HepG2 (cell line): ENCODE measurements around the gene CREBRF. TPM values are rescaled to one million over a fixed set of nuclear protein-coding genes. Genes with fewer than 3 reads are reported as not detected.

Source experiments
- FOXO1 ChIP-seq: sonication (generic); formaldehyde crosslinking; IDR thresholded peaks from 2 replicates; pipeline ENCODE4 v1.4.0; 2020; ENCODE audit warnings: missing genetic modification reagents
- GTF2F1 ChIP-seq: fragments of 150-350 bp; IDR thresholded peaks from 2 replicates; pipeline ENCODE4 v1.6.1; 2014; ENCODE audit warnings: low read length
- IRF2 ChIP-seq: IDR thresholded peaks from 2 replicates; pipeline ENCODE4 v1.6.1; 2018; ENCODE audit warnings: missing genetic modification reagents, missing compliant biosample characterization
- KLF16 ChIP-seq, 2 experiments: sonication (generic) in 1 of 2; formaldehyde crosslinking in 1 of 2; IDR thresholded peaks; 2 replicates each; pipeline versions ENCODE4 v1.6.1 to v1.8.0; 2016 to 2023; ENCODE audit warnings: missing genetic modification reagents in 2 of 2, missing compliant biosample characterization in 1 of 2
- MTF2 ChIP-seq: sonication (generic); formaldehyde crosslinking; IDR thresholded peaks from 2 replicates; pipeline ENCODE4 v1.5.0; 2020; ENCODE audit warnings: missing genetic modification reagents, borderline replicate concordance
- POGZ ChIP-seq: sonication (generic); formaldehyde crosslinking; IDR thresholded peaks from 2 replicates; pipeline ENCODE4 v1.4.0; 2020; ENCODE audit warnings: mild to moderate bottlenecking, missing genetic modification reagents
- ZFP91 ChIP-seq: sonication (generic); formaldehyde crosslinking; IDR thresholded peaks from 2 replicates; pipeline ENCODE4 v1.9.0; 2022; ENCODE audit warnings: missing genetic modification reagents, mild to moderate bottlenecking, borderline replicate concordance
- ZMYM4 ChIP-seq: sonication (generic); formaldehyde crosslinking; IDR thresholded peaks from 2 replicates; pipeline ENCODE4 v1.8.1; 2023; ENCODE audit warnings: mild to moderate bottlenecking, missing genetic modification reagents
- ZNF230 ChIP-seq: sonication (generic); formaldehyde crosslinking; IDR thresholded peaks from 2 replicates; pipeline ENCODE4 v1.4.0; 2020; ENCODE audit warnings: mild to moderate bottlenecking, missing genetic modification reagents
- ZNF292 ChIP-seq: sonication (generic); formaldehyde crosslinking; IDR thresholded peaks from 2 replicates; pipeline ENCODE4 v1.8.1; 2022; ENCODE audit warnings: mild to moderate bottlenecking, low read depth, missing genetic modification reagents, borderline replicate concordance
- ZNF362 ChIP-seq: sonication (generic); formaldehyde crosslinking; IDR thresholded peaks from 2 replicates; pipeline ENCODE4 v1.4.0; 2020; ENCODE audit warnings: missing genetic modification reagents, mild to moderate bottlenecking, borderline replicate concordance
- polyA plus RNA-seq, 8 experiments: library from polyadenylated mRNA; depleted of rRNA in 3 of 8; stranded (reverse) in 7 of 8; unstranded in 1 of 8; fragments of >200 nt; fragmentation: Illumina TruSeq in 4 of 8; extraction: Trizol in 4 of 8; gene quantifications; 2 replicates each; pipeline versions ENCODE4 v1.2.1 to v1.2.3, GENCODE V29; 2011 to 2016; ENCODE audit warnings: low read depth in 4 of 8, missing spikeins in 1 of 8, mixed read lengths in 1 of 8; ENCODE audit not compliant: insufficient read depth in 1 of 8
- total RNA-seq, 5 experiments: library from RNA; depleted of rRNA; stranded (reverse); fragments of >200 nt; fragmentation: Illumina TruSeq; extraction: Trizol; gene quantifications; 2 replicates each; pipeline ENCODE4 v1.2.3, GENCODE V29; 2016; ENCODE audit warnings: low read depth in 1 of 5
- TF ChIP-seq, protein P1 (sequence below): sonication (generic); formaldehyde crosslinking; IDR thresholded peaks from 2 replicates; pipeline ENCODE4 v1.8.1; 2023; ENCODE audit warnings: mild to moderate bottlenecking, missing genetic modification reagents
- TF ChIP-seq, protein P2 (sequence below): sonication (generic); formaldehyde crosslinking; IDR thresholded peaks from 2 replicates; pipeline ENCODE4 v1.5.1; 2020; ENCODE audit warnings: mild to moderate bottlenecking, missing genetic modification reagents
- TF ChIP-seq, protein P3 (sequence below): sonication (generic); formaldehyde crosslinking; IDR thresholded peaks from 2 replicates; pipeline ENCODE4; 2020; ENCODE audit warnings: missing genetic modification reagents, mild to moderate bottlenecking, borderline replicate concordance

The CREBRF gene
- total and polyA plus RNA-seq, 2 of the 13 experiments (the other 11 are each of a cell fraction or from before 2014, with no cell fraction given) = 4.5 to 10.2 TPM

DNA sequence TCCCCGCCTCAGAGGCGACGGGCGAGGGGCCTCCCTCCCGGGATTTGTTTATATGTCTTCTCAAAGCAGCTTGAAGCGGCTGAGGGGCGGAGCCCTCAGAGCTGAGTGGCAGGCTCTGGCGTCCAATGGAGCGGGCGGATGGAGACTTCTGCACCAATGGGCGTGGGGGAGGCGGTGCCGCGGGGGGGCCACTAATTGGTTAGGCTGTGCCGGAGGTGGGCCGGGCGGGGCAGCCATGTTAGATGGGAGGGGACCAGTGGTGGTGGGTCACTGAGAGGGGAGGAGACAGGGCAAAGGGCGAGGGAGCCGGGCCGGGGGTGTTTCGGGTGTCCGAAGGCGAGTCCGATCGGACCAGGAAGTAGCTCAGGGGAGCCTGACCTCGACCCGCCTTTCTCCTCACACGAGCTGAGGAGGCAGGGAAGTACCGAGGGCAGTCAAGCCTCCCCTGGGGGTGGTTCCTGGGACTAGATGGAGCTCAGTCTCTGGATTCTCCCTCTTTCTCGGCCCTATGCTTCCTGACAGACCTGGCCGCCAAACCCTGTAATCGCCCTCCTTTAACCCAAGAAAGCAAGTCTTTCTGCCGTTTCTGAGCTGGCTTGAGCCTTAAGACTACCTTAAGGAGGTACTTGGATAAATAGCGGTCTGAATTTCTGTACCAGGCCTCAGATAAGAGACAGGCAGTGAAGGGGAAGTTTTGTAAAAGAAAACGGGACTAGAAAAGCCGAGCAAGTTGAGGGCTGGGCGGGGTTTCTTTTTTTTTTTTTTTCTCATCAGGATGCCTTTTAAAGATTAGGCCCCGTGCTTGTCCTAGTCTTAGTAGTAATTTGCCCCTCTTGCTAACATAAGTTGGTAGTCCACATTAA lies 1.1 kb downstream of the CREBRF start (continued):
- TF ChIP-seq ZNF362 = peak; percentile 85; the same call in 1 of the 2 replicates
- TF ChIP-seq, protein P1, sequence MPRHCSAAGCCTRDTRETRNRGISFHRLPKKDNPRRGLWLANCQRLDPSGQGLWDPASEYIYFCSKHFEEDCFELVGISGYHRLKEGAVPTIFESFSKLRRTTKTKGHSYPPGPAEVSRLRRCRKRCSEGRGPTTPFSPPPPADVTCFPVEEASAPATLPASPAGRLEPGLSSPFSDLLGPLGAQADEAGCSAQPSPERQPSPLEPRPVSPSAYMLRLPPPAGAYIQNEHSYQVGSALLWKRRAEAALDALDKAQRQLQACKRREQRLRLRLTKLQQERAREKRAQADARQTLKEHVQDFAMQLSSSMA = peak; percentile 98
- TF ChIP-seq ZMYM4 (CRISPR knock-in tag) = peak; percentile 56; the same call in 1 of the 2 replicates
- no peak for TF ChIP-seq ZNF230
- TF ChIP-seq, protein P2, sequence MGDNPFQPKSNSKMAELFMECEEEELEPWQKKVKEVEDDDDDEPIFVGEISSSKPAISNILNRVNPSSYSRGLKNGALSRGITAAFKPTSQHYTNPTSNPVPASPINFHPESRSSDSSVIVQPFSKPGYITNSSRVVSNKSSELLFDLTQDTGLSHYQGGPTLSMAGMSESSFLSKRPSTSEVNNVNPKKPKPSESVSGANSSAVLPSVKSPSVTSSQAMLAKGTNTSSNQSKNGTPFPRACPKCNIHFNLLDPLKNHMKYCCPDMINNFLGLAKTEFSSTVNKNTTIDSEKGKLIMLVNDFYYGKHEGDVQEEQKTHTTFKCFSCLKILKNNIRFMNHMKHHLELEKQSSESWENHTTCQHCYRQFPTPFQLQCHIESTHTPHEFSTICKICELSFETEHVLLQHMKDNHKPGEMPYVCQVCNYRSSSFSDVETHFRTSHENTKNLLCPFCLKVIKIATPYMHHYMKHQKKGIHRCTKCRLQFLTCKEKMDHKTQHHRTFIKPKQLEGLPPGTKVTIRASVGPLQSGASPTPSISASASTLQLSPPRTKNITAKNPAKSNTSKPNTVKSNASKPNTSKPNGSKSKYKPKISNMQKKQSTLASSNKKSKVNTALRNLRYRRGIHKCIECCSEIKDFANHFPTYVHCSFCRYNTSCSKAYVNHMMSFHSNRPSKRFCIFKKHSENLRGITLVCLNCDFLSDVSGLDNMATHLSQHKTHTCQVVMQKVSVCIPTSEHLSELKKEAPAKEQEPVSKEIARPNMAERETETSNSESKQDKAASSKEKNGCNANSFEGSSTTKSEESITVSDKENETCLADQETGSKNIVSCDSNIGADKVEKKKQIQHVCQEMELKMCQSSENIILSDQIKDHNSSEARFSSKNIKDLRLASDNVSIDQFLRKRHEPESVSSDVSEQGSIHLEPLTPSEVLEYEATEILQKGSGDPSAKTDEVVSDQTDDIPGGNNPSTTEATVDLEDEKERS = 0 out of 2 replicates have a peak, but pooled peaks have one; percentile 32
- TF ChIP-seq FOXO1 = peak; percentile 55; the same call in 1 of the 2 replicates
- no peak for TF ChIP-seq GTF2F1
- peak; percentile 75 for TF ChIP-seq IRF2 (CRISPR knock-in tag)
- TF ChIP-seq, protein P3, sequence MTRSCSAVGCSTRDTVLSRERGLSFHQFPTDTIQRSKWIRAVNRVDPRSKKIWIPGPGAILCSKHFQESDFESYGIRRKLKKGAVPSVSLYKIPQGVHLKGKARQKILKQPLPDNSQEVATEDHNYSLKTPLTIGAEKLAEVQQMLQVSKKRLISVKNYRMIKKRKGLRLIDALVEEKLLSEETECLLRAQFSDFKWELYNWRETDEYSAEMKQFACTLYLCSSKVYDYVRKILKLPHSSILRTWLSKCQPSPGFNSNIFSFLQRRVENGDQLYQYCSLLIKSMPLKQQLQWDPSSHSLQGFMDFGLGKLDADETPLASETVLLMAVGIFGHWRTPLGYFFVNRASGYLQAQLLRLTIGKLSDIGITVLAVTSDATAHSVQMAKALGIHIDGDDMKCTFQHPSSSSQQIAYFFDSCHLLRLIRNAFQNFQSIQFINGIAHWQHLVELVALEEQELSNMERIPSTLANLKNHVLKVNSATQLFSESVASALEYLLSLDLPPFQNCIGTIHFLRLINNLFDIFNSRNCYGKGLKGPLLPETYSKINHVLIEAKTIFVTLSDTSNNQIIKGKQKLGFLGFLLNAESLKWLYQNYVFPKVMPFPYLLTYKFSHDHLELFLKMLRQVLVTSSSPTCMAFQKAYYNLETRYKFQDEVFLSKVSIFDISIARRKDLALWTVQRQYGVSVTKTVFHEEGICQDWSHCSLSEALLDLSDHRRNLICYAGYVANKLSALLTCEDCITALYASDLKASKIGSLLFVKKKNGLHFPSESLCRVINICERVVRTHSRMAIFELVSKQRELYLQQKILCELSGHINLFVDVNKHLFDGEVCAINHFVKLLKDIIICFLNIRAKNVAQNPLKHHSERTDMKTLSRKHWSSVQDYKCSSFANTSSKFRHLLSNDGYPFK (CRISPR knock-in tag) = peak; percentile 62; the same call in 1 of the 2 replicates
- 0 out of 2 replicates have a peak, but pooled peaks have one; percentile 28 for TF ChIP-seq ZNF292 (CRISPR knock-in tag)
- peak; percentile 65; the same call in 1 of the 2 replicates for TF ChIP-seq ZFP91 (CRISPR knock-in tag)
- no peak; the same call in 1 of the 2 replicates for TF ChIP-seq MTF2 (CRISPR knock-in tag)
- peak in 1 of 2 experiments; percentile 84; a peak in 2 of 4 replicates for TF ChIP-seq KLF16 (CRISPR knock-in tag; IDR thresholded peaks at IDR 0.05)
- TF ChIP-seq POGZ (CRISPR knock-in tag) = peak; percentile 62
